Measurements from ENCODE around the gene FADS6. TPM values are rescaled to one million over a fixed set of nuclear protein-coding genes. Genes with fewer than 3 reads are reported as not detected.

FADS6 gene
- total RNA-seq, 1 donor from 2014 or later = not detected

GRCh38 chr17:74862919-74863318 lies 30.5 kb downstream of the FADS6 start:
- DNase-seq = no peak
- no peak overlapping the region for H3K27ac ChIP-seq (replicated peaks)
- no peaks in the 10 kb centered on the region for H3K36me3 ChIP-seq
- no peak overlapping the region for H3K4me3 ChIP-seq
- TF ChIP-seq CTCF (IDR thresholded peaks at IDR 0.05; ENCODE audit: borderline replicate concordance) = no peak
- H3K4me1 ChIP-seq = peaks cover 35% of the 10 kb centered on the region
- no peaks in the 10 kb centered on the region for H3K9me3 ChIP-seq (replicated peaks)
- intact Hi-C loops (cut with micrococcal nuclease) = loop anchor here (5.0 kb wide), 1 partner anchor 66 kb away; no protein-coding TSS in a partner anchor
- H3K27me3 ChIP-seq (ENCODE audit: low read depth) = peaks cover 41% of the 10 kb centered on the region

GRCh38 chr17:74862108-74862901 lies 31.1 kb downstream of the FADS6 start:
- intact Hi-C loops (cut with micrococcal nuclease) = loop anchor here (5.0 kb wide), 1 partner anchor 65 kb away; no protein-coding TSS in a partner anchor
- TF ChIP-seq CTCF (IDR thresholded peaks at IDR 0.05; ENCODE audit: borderline replicate concordance) = peak; percentile 78
- no peak overlapping the region for H3K27ac ChIP-seq (replicated peaks)
- no peaks in the 10 kb centered on the region for H3K9me3 ChIP-seq (replicated peaks)
- H3K4me3 ChIP-seq = peak overlapping the region; percentile 60
- no peaks in the 10 kb centered on the region for H3K36me3 ChIP-seq
- H3K27me3 ChIP-seq (ENCODE audit: low read depth) = peaks cover 47% of the 10 kb centered on the region
- peaks cover 35% of the 10 kb centered on the region for H3K4me1 ChIP-seq
- DNase-seq = peak; percentile 65

GRCh38 chr17:74861662-74862107 lies 31.7 kb downstream of the FADS6 start:
- intact Hi-C loops (cut with micrococcal nuclease) = loop anchor here (5.0 kb wide), 1 partner anchor 64 kb away; no protein-coding TSS in a partner anchor
- DNase-seq = no peak
- Histone ChIP-seq H3K9me3 (replicated peaks) (no peaks in the 10 kb centered on the region), H3K4me3 (peak overlapping the region; percentile 60), H3K36me3 (no peaks in the 10 kb centered on the region), H3K27ac (replicated peaks) (no peak overlapping the region), H3K4me1 (peaks cover 35% of the 10 kb centered on the region), H3K27me3 (ENCODE audit: low read depth) (peaks cover 52% of the 10 kb centered on the region)
- TF ChIP-seq CTCF (IDR thresholded peaks at IDR 0.05; ENCODE audit: borderline replicate concordance) = no peak

GRCh38 chr17:74860872-74861661 lies 32.4 kb downstream of the FADS6 start:
- intact Hi-C loops (cut with micrococcal nuclease) = loop anchor here (5.0 kb wide), 1 partner anchor 64 kb away; no protein-coding TSS in a partner anchor
- peaks cover 57% of the 10 kb centered on the region for H3K27me3 ChIP-seq (ENCODE audit: low read depth)
- no peaks in the 10 kb centered on the region for H3K9me3 ChIP-seq (replicated peaks)
- no peak for TF ChIP-seq CTCF (IDR thresholded peaks at IDR 0.05; ENCODE audit: borderline replicate concordance)
- H3K27ac ChIP-seq (replicated peaks) = no peak overlapping the region
- H3K4me3 ChIP-seq = peak overlapping the region; percentile 60
- peaks cover 35% of the 10 kb centered on the region for H3K4me1 ChIP-seq
- DNase-seq = no peak
- H3K36me3 ChIP-seq = no peaks in the 10 kb centered on the region

GRCh38 chr17:74860229-74860871 lies 33.1 kb downstream of the FADS6 start:
- Histone ChIP-seq H3K36me3 (no peaks in the 10 kb centered on the region), H3K9me3 (replicated peaks) (no peaks in the 10 kb centered on the region), H3K4me3 (peak overlapping the region; percentile 60), H3K27ac (replicated peaks) (no peak overlapping the region), H3K27me3 (ENCODE audit: low read depth) (peaks cover 64% of the 10 kb centered on the region), H3K4me1 (peaks cover 35% of the 10 kb centered on the region)
- DNase-seq = no peak
- intact Hi-C loops (cut with micrococcal nuclease) = loop anchor here (5.0 kb wide), 1 partner anchor 63 kb away; no protein-coding TSS in a partner anchor
- TF ChIP-seq CTCF (IDR thresholded peaks at IDR 0.05; ENCODE audit: borderline replicate concordance) = no peak

Data from left ventricle myocardium inferior (tissue), 1 donor.